ENCODE measurements around the gene RAPGEF4.

- TF ChIP-seq POLR2A (IDR thresholded peaks at IDR 0.05; ENCODE audit: low read depth, low read length), result no peak
- TF ChIP-seq CTCF (conservative IDR thresholded peaks at IDR 0.05; ENCODE audit: low read depth, low read length), result no peak
Measured at GRCh38 chr2:173058097-173058496, 322.5 kb downstream of the RAPGEF4 start.

All from IMR-90 (cell line).